HG03108 (cell line): ENCODE measurements around the gene MGAT3.
"Not testable (repeated sequence)": the region's sequence is repeated elsewhere in the genome, so short reads cannot be mapped to it uniquely, and the experiment has no call there.

ENCODE experiments used
- ATAC-seq: cut with Tn5 transposase; IDR thresholded peaks from one replicate; pipeline ENCODE4 v1.9.1; 2021; ENCODE audit warnings: moderate library complexity; ENCODE audit not compliant: unreplicated experiment

MGAT3 gene, protein sequence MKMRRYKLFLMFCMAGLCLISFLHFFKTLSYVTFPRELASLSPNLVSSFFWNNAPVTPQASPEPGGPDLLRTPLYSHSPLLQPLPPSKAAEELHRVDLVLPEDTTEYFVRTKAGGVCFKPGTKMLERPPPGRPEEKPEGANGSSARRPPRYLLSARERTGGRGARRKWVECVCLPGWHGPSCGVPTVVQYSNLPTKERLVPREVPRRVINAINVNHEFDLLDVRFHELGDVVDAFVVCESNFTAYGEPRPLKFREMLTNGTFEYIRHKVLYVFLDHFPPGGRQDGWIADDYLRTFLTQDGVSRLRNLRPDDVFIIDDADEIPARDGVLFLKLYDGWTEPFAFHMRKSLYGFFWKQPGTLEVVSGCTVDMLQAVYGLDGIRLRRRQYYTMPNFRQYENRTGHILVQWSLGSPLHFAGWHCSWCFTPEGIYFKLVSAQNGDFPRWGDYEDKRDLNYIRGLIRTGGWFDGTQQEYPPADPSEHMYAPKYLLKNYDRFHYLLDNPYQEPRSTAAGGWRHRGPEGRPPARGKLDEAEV

DNA sequence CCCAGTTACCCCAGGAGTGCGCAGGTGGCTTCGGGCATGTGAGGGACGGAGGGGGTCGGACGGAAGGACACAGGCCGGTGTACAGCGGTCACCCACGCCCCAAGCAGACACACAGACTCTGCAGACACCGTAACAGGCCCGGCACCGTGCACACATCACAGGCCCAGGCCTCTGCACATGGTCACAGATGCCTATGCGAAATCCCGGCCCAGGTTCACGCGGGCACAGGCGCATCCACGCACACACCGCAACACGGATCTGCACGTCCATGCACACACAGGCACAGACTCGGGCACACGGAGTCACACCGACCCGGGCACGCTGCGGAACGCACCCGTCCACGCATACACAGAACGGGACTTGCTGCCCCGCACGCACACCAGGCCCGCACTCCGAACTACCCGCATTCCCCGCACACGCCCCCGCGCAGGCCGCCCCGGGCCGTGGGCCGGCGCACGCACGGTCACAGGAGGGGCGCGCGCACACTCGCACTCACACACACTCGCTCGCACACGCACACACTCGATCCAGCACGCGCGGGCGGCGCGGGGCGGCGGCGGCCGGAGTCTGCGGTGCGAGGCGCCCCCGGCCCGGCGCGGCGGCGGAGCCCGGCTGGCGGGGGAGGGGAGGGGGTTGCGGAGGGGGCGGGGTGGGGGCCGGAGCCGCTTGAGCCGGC is at the start of gene MGAT3:
TSS of gene MGAT3 (plus strand) at position 491 of the 676 bp plus-strand sequence. CDS start 30,336 bp downstream, outside the sequence.
- no peak for ATAC-seq

DNA sequence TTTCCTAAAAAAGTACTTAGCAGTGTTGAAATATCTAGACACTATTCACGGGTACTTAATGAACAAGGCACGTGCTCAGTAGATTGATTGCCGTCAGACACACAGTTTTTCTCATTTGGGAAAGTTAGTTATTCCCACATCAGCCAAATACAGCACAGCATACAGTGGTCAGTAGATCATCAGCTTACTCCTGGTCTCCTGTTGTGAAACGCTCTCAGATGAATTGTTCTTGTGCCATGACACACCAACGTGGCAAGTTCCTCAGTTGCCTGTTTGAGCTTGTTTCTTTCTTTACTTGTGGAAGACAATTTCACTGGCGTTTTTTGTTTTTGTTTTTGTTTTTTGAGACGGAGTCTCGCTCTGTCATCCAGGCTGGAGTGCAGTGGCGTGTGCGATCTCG is 48.6 kb upstream of the MGAT3 start:
- ATAC-seq, result no peak

DNA sequence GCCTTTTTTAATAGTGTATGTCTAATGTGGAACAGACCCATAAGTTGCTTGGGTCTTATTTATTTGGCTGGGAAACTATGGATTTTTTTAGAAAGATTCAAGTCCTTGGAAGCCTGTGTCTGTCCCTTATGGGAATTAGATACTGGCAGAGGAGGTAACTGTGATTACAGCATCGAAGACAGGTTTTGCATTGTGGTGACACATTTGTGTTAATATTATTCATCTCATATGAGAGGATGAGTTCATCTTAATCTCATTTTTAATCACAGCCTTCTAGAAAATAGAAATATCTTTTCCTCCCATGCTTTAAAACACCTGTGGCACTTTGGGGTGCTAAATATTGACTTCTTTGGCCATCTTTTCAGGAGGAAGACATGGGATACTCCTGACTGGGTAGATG is 48.0 kb upstream of the MGAT3 start:
- ATAC-seq, result no peak

DNA sequence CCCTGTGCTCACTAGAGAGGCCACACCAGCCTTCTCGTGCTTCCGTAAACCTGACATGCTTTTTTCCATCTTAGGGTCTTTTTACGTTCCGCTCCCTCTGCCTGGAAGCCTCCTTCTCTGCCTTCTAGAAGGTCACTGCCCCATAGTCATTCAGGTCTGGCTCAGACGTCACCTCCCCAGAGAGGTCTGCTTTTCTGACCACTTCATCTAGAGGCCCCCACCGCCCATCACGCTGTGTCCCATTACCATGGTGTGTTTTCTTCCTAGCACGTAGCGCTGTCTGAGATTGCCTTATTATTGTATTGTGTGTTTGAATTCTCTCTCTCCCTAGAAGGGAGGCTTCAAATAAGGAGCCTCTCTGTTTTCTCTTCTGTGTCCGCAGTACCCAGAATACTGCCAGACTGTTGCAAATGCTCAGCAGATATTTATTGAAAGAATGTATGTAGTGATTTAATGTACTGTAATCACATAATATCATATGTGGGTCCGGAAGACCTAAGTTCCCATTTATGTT is 47.2 kb upstream of the MGAT3 start:
- ATAC-seq, result no peak

DNA sequence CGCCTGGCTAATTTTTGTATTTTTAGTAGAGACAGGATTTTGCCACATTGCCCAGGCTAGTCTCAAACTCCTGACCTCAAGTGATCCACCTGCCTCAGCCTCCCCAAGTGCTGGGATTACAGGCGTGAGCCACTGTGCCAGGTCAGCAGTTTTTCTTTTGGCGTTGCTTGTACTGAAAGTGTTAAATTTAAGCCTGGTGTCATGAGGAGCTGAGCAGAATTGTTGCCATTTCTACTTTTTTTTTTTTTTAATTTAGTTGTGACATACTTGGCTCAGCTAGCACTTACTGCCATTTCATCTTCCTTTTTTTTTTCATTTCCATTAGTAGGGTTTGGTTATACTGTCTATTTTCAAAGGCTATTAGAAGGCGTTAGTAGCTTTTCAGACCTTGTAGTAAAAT is 46.5 kb upstream of the MGAT3 start:
- no peak for ATAC-seq

DNA sequence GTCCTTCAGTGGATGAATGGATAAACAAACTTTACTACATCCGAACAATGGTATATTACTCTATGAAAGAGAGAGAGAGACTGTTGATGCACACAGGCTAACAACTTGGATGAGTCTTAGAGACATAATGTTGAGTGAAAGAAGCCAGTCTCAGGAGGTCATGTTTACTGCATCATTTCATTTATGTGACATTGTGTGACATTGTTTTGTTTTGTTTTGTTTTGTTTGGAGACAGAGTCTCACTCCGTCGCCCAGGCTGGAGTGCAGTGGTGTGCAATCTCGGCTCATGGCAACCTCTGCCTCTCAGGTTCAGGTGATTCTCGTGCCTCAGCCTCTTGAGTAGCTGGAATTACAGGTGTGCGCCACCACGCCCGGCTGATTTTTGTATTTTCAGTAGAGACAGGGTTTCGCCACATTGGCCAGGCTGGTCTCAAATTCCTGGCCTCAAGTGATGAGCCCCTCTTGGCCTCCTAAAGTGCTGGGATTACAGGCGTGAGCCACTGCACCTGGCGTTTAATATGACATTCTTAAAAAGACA is 44.9 kb upstream of the MGAT3 start:
- not testable (repeated sequence) for ATAC-seq

DNA sequence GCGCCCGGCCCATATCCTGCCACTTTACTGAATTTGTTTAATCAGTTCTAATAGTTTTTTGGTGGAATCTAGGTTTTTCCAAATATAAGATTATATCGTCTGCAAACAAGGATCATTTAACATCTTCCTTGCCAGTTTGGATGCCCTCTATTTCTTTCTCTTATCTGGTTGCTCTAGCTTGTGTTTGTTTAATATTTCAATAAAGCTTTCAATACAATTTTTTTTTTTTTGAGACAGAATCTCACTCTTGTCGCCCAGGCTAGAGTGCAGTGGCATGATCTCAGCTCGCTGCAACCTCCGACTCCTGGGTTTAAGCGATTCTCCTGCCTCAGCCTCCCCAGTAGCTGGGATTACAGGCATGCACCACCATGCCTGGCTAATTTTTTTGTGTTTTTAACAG is 43.6 kb upstream of the MGAT3 start:
- ATAC-seq, result not testable (repeated sequence)

DNA sequence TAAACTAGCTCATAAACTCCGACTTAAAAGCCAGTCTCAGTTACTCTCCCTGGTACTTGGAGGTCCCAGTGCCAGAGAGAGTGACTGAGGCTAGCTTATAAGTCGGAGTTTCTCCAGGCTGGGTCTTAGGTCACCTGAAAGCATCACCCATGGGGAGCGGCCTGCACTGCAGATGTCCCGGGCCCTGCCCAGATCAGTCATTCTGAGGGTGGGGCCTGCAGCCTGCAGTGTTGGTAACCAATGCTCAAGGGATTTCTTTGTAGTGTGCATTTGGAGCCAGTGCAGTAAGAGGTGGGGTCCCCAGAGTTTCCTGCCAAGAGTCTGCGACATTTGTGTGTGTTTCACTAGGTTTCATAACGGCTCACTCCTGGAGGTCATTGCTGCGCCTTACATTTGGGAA is 42.4 kb upstream of the MGAT3 start:
- no peak for ATAC-seq

DNA sequence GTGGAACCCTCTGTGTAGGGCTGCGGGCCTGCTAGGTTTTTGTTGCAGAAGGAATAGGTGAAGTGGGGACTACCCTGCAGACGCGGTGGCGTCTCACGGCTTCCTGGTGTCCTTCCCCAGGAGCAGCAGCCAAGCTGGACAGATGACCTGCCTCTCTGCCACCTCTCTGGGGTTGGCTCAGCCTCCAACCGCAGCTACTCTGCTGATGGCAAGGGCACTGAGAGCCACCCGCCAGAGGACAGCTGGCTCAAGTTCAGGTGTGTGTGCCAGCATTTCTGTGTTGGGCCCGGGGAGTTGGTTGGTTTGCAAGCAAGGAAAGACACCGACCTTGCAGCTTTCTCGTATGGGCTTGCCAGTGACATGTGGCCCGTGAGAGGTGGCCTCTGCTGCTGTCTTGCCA is 41.9 kb upstream of the MGAT3 start:
- ATAC-seq, result no peak

DNA sequence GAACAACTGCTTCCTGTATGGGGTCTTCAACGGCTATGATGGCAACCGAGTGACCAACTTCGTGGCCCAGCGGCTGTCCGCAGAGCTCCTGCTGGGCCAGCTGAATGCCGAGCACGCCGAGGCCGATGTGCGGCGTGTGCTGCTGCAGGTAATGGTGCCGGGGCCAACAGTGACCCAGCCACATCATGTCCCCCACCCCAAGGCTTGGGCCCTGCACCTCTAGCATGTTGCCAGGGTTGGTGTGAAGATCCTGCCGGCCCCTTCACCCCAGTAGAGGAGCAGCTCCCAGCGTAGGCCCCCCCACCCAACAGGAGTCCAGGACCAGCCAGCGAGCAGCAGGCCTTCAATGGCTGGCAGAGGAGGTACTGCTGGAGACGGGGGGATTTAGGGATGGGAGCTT is 41.3 kb upstream of the MGAT3 start:
- no peak for ATAC-seq

DNA sequence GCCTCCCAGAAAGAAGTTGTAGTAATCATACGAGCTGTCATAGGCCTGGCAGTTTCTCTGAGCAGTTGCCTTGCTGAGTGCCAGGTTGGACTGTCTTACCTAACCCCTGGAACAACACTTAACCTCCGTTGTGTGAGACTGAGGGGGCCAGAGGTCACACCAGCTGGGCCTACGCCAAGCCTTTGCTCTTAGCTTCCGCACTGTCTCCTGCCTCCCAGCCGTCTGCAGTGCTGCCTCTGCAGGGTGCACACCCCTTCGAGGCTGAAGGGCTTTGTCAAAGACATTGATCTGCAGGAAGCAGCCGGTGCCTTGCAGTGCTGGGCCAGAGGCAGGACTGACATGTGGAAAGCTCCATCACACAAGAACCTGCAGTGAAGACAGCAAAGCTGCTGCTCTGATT is 40.5 kb upstream of the MGAT3 start:
- no peak for ATAC-seq

DNA sequence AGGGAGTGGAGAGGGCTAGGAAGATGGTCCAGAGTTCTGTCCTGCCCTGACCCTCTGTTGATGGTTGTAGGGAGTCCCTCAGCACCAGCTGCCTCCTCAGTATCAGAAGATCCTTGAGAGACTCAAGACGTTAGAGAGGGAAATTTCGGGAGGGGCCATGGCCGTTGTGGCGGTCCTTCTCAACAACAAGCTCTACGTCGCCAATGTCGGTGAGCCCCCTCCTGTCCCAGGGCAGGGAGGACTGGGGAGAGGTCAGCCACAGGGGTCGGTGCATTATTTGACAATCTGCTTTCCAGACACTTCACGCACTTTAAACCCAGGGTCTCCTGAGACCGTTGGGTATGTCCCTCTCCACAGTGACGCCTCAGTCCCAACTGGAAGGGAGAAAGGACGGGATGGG is 39.2 kb upstream of the MGAT3 start:
- no peak for ATAC-seq

DNA sequence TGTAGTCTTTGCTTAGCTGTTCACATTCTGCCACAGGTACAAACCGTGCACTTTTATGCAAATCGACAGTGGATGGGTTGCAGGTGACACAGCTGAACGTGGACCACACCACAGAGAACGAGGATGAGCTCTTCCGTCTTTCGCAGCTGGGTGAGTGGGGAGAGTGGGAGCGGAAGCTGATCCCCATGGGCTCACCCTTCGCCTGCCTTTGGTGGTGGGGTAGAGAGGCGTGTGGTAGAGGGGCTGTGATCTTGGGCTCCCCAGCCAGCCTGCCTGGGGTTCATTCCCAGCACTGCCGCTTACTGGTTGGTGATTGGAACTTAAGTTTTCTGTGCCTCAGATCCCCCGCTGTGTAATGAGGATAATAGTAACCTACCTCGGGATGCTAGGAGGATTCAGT is 38.1 kb upstream of the MGAT3 start:
- ATAC-seq, result no peak

DNA sequence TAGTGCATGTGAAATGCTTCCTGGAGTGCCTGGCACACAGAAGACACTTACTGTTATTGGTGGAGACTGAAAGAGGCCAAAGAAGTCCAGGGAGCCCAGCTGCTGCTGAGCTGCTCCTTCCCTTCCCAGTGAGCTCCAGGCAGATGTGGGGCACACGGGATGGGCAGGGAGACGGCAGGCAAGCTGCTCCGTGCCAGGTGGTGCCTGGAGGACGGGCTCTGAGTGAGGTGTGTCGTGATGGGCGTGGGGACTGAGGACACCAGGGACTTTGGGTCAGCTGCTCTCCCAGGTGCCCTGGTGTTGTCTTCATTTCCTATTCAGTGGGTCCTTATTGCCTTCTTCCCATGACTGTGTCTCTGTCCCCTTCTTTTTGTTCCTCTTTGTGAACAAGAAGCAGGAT is 37.7 kb upstream of the MGAT3 start:
- ATAC-seq, result no peak

DNA sequence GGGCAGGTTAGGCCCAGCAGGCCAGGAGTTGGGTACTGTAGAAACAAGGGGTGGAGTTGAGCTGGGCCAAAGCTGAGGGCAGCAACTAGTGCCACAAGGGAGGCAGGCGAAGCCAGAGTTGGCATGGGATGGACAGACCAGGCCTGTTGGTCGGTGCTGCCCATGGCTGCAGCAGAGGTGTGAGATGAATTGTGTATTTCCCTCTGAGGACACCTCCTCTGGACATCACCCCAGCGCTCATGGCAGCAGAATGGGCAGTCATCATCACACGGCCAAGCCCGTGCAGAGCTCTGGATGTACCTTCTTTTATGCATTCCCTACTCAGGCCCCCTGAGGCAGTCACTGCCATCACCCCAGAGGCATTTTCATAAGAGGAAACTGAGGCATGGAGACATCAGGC is 36.9 kb upstream of the MGAT3 start:
- ATAC-seq, result no peak

DNA sequence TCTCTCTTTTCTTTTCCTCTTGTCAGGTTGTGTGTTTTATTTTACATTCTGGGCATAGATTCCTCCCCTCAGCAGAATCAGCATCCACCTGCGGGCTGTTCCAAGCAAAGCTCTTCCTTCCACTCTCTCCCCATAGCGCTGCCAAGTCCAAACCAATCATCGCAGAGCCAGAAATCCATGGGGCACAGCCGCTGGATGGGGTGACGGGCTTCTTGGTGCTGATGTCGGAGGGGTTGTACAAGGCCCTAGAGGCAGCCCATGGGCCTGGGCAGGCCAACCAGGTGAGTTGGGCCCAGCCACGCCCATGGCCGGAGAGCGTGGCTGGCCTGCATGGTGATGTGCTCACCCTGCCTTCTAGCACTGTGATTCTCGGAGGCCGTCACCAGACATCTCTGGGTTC is 35.1 kb upstream of the MGAT3 start:
- no peak for ATAC-seq

DNA sequence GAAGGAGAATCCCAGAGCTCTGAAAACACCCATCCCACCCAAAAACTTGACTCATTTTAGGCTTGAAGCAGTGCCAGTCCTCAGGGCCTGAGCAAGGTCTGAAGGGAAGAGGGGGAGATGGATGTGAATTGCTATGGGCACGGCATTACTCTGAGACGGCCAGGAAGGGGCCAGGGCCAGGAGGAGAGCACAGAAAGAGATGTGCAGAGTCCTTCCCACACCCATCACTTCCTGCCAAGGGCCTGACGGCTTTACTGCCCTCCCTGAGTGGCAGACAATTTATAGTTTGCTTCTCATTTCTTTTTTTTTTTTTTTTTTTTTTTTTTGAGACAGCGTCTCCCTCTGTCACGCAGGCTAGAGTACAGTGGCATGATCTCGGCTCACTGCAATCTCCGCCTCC is 34.7 kb upstream of the MGAT3 start:
- ATAC-seq, result no peak

DNA sequence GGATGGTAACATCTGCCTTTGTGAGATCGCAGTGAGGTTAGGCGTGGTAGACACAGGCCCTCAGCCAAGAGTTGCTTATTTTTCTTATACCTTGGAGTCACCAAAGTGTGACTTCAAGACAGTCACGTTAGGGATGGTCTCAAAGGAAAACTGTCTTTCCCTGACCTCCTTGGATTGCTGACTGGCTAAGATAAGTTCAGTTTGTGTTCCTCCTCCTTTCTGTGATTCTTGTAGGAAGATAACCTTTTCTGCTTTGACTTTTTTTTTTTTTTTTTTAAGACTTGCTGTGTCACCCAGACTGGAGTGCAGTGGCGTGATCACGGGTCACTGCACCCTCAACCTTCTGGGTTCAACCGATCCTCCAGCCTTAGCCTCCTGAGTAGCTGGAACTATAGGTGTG is 34.1 kb upstream of the MGAT3 start:
- no peak for ATAC-seq

DNA sequence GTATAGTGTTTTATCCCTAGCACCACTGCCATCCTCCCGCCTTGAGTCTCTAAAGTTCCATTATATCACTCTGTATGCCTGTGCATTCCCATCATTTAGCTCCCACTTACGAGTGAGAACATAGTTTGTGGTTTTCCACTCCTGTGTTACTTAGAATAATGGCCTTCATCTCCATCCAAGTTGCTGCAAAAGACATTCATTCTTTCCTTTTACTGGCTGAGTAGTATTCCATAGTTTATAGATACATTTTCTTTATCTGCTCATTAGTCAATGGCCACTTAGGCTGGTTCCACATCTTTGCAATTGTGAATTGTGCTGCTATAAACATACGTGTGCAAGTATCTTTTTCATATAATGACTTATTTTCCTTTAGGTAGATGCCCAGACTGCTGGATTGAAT is 32.8 kb upstream of the MGAT3 start:
- no peak for ATAC-seq

DNA sequence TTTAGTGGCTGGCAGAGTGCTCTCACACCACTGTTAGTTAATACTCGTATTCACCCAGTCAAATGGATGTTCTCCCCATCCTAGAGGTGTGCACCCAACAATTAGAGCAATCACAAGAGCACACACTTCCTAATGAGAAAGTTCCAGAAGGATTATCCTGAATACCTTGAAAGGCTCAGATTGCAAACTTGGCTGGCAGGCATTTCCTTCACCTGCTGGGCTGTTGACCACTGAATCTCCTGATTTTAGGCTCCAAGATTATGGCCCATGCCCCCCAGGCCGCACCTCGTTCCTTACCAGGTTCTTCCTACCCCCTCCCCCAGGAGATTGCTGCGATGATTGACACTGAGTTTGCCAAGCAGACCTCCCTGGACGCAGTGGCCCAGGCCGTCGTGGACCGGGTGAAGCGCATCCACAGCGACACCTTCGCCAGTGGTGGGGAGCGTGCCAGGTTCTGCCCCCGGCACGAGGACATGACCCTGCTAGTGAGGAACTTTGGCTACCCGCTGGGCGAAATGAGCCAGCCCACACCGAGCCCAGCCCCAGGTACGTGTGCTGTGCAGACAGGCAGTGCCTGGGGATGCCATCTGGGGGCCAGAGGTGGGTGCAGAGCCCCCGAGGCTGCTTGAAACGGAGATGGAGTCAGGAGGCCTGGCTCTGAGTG is 30.3 kb upstream of the MGAT3 start:
- ATAC-seq, result no peak
